T-helper 17 cell (primary cell): ENCODE results near the gene RGS9. TPM values are rescaled to one million over a fixed set of nuclear protein-coding genes. Genes with fewer than 3 reads are reported as not detected.
A peak's percentile ranks its signal among the peaks of the same experiment; 100 is the strongest.

ENCODE experiments used
- ATAC-seq: fragments of 150-1000 bp; cut with Tn5 transposase; 2 replicates; pipeline ENCODE4 v1.10.0; 2021; ENCODE audit warnings: mild to moderate bottlenecking, moderate library complexity
- DNase-seq, 3 donors: peaks; one replicate each; pipeline versions ENCODE4 v3.0.0 to v3.0.0-alpha.2; 2020 to 2021
- H3K9me3 ChIP-seq: one replicate; pipeline ENCODE4 v1.7.0; 2013; ENCODE audit warnings: low read length, mild to moderate bottlenecking; ENCODE audit not compliant: control insufficient read depth, poor library complexity, severe bottlenecking
- H3K27ac Mint-ChIP-seq: one replicate; pipeline ENCODE4 v1.8.0; 2022; ENCODE audit warnings: mild to moderate bottlenecking, moderate library complexity, mixed read lengths
- H3K27me3 Mint-ChIP-seq: one replicate; pipeline ENCODE4 v1.8.0; 2022; ENCODE audit warnings: mixed read lengths
- H3K36me3 Mint-ChIP-seq: one replicate; pipeline ENCODE4 v1.8.0; 2022; ENCODE audit warnings: low read depth, mixed read lengths
- H3K4me1 Mint-ChIP-seq: one replicate; pipeline ENCODE4 v1.8.0; 2022; ENCODE audit warnings: mild to moderate bottlenecking, mixed read lengths
- H3K4me3 Mint-ChIP-seq: one replicate; pipeline ENCODE4 v1.8.0; 2022; ENCODE audit warnings: mild to moderate bottlenecking, moderate library complexity, mixed read lengths
- total RNA-seq, 4 donors: library from RNA in 2 of 4; stranded (reverse) in 2 of 4; gene quantifications; one replicate each; pipeline ENCODE4 v1.2.3 and lab custom pipeline; 2022 to 2026

The RGS9 gene
- total RNA-seq, 2 donors from 2014 or later, result 1.7 to 4.2 TPM

DNA sequence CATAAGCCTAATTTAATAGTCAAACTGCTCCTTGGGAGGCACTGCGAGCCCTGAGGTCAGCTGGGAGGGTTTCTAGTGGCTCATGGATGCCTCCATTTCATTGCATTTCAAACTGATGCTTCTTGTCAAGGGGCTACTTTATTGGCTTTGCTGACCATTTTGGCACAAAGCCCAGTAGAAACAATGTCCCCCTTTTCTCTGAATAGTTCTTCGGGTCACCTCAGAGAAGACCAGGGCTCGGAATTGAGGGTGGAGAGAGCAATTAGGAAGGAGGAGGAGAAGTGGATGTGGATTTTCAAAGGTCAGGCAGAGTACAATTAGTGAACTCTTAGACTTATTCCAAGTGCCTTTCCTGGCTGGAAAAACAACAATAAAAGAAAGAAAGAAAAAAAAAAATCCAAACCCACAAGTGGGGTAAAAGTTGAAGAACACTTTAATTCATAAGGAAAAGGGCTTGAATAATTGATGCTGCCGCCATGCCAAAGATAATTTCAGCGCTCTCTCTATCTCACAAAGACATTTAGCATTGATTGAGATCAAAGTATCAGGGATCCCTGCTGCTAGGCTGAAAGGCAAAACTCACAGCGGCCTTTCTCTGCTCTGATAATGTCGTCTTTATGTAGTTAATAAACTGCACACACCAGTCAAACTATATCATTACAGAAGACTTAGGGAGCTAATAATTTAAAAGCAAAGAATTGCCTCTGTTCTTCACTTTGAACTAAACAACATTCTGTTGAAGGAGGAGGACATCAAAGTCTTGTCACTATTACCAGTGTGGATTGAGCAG is 122.7 kb downstream of the RGS9 start:
- H3K27ac Mint-ChIP-seq, result no peak overlapping the region
- H3K4me3 Mint-ChIP-seq, result no peak overlapping the region
- H3K9me3 ChIP-seq, result peaks cover 5% of the 10 kb centered on the region
- ATAC-seq, result no peak
- no peaks in the 10 kb centered on the region for H3K36me3 Mint-ChIP-seq
- no peak for DNase-seq
- H3K4me1 Mint-ChIP-seq, result peaks cover 15% of the 10 kb centered on the region
- no peaks in the 10 kb centered on the region for H3K27me3 Mint-ChIP-seq

DNA sequence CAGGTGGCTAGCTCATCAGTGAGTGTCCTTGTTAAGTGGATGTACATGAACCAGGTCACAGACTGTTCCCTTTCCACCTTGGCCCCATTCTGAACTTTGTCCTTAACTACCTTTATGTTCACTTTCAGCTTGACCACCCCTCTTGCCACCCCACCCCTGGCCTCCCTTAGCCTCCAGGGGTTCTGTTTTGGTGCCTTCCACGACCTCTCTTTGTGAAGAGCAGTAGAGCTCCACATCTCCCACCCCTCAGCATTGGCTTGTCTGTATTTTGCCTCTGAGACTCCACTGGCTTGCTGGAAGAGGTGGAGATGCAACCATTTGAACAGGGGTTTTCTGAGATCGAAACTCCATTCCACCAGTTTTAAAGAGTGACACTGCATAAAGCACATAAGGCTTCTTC is 123.5 kb downstream of the RGS9 start:
- Mint-ChIP-seq H3K4me1 (peaks cover 22% of the 10 kb centered on the region), H3K36me3 (no peaks in the 10 kb centered on the region), H3K27ac (peak overlapping the region; percentile 74), H3K27me3 (no peaks in the 10 kb centered on the region), H3K4me3 (no peak overlapping the region)
- DNase-seq (no peak), ATAC-seq (no peak)
- H3K9me3 ChIP-seq, result peaks cover 4% of the 10 kb centered on the region

DNA sequence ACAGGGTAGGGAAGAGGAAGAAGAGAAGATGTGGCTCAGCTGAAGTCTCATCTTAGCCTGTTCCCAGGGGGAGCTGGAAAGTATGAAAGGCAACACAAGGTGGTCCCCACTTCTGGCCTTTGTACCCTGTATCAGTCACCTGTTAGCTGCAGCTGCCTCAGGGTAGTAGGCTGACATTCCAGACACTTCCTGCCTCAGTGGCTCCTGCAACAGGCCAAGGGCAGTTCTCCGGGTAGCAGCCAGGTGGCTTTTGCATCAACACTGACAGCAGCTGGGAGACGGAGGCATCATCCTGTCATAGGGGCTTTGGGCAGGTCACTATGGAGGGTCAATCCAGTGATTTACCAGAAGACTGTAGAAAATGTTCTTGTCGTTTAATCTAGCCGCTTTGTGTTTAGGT is 124.0 kb downstream of the RGS9 start:
- ATAC-seq (no peak), DNase-seq (no peak)
- Mint-ChIP-seq H3K4me1 (peaks cover 26% of the 10 kb centered on the region), H3K4me3 (no peak overlapping the region), H3K27ac (peak overlapping the region; percentile 74), H3K27me3 (no peaks in the 10 kb centered on the region), H3K36me3 (no peaks in the 10 kb centered on the region)
- no peaks in the 10 kb centered on the region for H3K9me3 ChIP-seq

DNA sequence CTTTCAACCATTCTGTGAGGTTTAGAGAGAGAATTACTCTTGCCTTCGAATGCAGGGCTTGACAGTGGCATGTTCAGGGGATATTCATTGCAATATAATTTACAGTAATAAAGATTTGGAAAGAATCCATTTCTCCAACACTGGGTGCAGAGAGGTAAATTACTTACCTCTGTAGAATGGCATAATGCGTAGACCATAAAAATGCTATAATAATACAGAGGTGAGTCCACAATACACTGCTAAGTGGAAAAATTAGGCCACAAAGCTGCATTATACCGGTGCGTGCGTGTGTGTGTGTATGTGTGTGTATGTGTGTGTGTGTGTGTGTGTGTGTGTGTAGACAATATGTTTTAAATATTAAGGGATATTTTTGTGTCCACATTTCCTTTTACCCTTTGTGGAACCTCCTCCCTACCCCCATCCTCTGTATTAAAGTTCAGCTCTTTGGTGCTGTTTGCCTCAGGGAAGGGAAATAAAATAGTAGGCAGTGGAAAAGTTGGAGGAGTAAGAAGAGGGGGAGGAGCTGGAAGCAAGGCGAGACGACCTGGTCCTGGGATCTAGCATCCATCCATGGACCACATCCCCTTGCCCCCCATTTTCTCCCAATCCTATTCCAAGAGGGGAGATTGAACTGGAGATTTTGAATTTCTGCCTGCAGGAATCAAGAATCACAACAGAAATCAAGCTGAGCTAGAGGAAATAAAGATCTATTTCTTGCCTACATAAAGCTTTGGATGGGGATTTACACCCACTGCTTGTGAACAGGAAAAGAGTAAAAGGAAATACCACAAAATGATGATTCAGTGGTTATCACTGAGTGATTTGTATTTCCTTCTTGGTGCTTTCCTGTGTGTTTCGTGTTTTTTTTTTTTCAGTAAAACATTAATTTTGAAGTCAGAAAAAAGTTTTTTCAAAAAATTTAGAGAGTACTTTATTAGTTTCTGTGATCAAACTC is 124.8 kb downstream of the RGS9 start:
- peak; percentile 74 for ATAC-seq
- peak overlapping the region; percentile 74 for H3K27ac Mint-ChIP-seq
- no peaks in the 10 kb centered on the region for H3K36me3 Mint-ChIP-seq
- H3K9me3 ChIP-seq, result no peaks in the 10 kb centered on the region
- no peak overlapping the region for H3K4me3 Mint-ChIP-seq
- no peaks in the 10 kb centered on the region for H3K27me3 Mint-ChIP-seq
- DNase-seq, result no peak
- peaks cover 26% of the 10 kb centered on the region for H3K4me1 Mint-ChIP-seq

DNA sequence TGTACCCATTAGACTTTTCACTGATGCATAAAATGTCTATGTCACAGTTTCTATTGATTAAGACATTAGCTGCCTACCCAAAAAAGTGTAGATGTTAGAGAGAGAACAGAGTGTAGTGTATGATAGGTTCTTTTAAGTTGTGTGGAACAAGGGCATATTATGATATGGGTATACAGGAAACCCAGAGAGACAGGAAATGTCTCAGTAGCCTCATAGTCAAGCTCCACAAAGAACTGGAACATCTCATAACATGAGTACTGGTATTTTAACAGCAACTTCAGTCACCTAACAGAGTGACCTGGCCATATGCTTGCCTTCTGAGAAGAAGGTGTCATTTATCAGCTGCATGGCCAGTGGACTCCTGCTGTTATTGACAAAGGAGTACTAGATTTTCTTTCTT is 128.1 kb downstream of the RGS9 start:
- Mint-ChIP-seq H3K27me3 (no peaks in the 10 kb centered on the region), H3K27ac (peak overlapping the region; percentile 39), H3K4me1 (peaks cover 24% of the 10 kb centered on the region), H3K4me3 (no peak overlapping the region), H3K36me3 (no peaks in the 10 kb centered on the region)
- DNase-seq (no peak), ATAC-seq (peak; percentile 42)
- no peaks in the 10 kb centered on the region for H3K9me3 ChIP-seq

DNA sequence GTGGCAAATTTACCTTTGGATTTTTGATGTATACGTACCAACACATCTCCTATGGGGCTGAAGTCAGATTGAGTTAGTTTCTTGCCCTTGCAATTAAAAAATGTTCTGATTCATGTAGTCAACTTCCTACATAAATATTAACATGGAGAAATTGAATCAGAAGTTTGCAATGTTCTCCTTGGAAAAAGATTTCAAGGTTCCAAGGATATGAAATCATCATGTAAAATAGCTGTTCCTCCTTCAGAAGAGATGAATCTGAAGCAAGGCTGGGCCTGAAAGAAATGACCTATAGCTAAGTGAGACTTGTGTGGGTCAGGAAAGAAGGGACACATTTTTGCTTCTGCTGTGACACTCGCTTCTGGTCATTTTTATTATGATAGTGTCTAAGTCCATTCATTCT is 131.7 kb downstream of the RGS9 start:
- Mint-ChIP-seq H3K4me3 (no peak overlapping the region), H3K36me3 (no peaks in the 10 kb centered on the region), H3K4me1 (peaks cover 14% of the 10 kb centered on the region), H3K27ac (no peak overlapping the region), H3K27me3 (peaks cover 9% of the 10 kb centered on the region)
- ATAC-seq (no peak), DNase-seq (no peak)
- no peaks in the 10 kb centered on the region for H3K9me3 ChIP-seq

DNA sequence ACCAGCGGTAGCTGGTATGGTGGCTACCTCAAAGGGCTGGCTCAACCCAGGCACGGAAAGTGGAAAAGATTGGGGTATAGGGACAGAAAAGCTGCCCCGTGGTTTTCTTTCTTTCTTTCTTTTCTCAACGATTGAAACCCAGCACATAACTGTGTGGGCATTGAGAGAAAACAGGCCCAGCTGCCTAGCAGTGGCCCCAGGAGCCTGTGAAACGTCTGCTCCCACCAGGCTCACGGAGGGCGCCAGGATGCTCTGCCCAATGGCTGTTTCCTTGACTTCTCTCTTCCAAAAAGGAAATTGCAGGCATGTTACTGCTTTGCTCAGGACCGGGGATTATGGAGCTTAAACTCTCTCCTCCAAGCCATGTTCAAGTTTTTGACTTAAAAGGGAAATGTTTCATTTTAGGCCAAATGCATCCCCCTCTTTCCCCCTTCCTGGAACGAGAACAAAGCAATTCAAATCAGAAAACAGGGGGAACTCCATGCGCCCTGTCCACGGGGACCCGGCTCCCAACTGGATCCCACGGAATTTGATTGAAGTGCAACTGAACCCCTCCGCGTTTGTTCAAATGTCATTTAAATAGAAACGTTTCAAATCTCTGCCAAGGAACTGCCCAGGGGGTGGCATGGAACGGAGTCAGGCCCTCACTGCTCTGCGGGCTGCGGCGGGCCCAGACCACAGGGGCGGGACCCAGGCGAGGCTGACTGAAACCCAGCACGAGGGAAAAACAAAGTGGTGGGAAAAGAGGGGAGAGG is 133.5 kb downstream of the RGS9 start:
- DNase-seq (no peak), ATAC-seq (no peak)
- H3K36me3 Mint-ChIP-seq, result no peaks in the 10 kb centered on the region
- no peaks in the 10 kb centered on the region for H3K9me3 ChIP-seq
- peaks cover 6% of the 10 kb centered on the region for H3K4me1 Mint-ChIP-seq
- peaks cover 9% of the 10 kb centered on the region for H3K27me3 Mint-ChIP-seq
- H3K27ac Mint-ChIP-seq, result no peak overlapping the region
- no peak overlapping the region for H3K4me3 Mint-ChIP-seq

DNA sequence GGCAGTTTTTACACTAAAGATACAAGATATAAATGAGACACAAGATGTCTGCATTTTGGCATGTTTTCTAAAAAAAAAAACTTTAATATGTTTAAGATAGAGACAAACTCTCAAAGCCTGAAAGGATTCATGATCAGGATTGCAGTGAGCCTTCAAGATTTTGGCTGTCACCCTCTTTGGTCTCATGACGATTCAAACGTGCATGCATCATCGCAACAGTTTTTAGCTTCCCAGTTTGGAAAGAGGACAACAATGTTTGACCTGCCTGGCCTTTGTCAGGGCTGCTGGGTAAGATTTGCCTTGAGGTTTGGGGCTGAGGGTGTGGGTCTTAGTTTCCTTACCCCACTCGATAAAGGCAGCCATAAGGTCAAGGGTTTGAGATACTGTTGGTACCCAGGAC is 134.1 kb downstream of the RGS9 start:
- no peak overlapping the region for H3K4me3 Mint-ChIP-seq
- ATAC-seq, result no peak

More for the DNA sequence above, 134.1 kb downstream of the RGS9 start:
- H3K9me3 ChIP-seq, result no peaks in the 10 kb centered on the region
- Mint-ChIP-seq H3K27me3 (peaks cover 9% of the 10 kb centered on the region), H3K4me1 (peaks cover 2% of the 10 kb centered on the region), H3K36me3 (no peaks in the 10 kb centered on the region), H3K27ac (no peak overlapping the region)
- no peak for DNase-seq

Other genes with a start within 250 kb of the RGS9 start
- 10 to 100 TPM; 18.6 to 50.9 TPM for gene LRRC37A3, start 217.9 kb upstream of the RGS9 start, total RNA-seq
- 100 to 1,000 TPM; 102 to 132 TPM for gene GNA13, start 80.6 kb upstream of the RGS9 start, total RNA-seq